K562 (cell line): ENCODE results near the gene DENND2C. TPM values are rescaled to one million over a fixed set of nuclear protein-coding genes. Genes with fewer than 3 reads are reported as not detected.
A peak's percentile ranks its signal among the peaks of the same experiment; 100 is the strongest.

Experiments
- ATAC-seq: fragments of 200-7000 bp; cut with Tn5 transposase; 3 replicates; pipeline ENCODE4 v1.9.1; 2020; ENCODE audit warnings: moderate library complexity
- BruUV-seq: library from RNA; stranded (reverse); fragments of 400-500 nt; replicated peaks from 2 replicates; lab custom pipeline; 2021; lab: Mats Ljungman, UMichigan
- CTCF ChIA-PET: fragments of 300-600 bp; formaldehyde crosslinking; extraction: SDS; loops from one replicate; lab custom pipeline; 2021; ENCODE audit warnings: low intra/inter-chr PET ratio; lab: Yijun Ruan, JAX
- POLR2A ChIA-PET: fragments of 300-600, 350-650 bp; sonication (Branson Sonifier 250); formaldehyde crosslinking; extraction: SDS; loops from one replicate; lab custom pipeline; 2021; ENCODE audit warnings: antibody characterized with exemption, inconsistent platforms; lab: Yijun Ruan, JAX
- DNase-seq, 4 experiments: peaks; one replicate each; pipeline versions ENCODE4 v3.0.0 to v3.0.0-alpha.2; 2011 to 2018; ENCODE audit warnings: low spot score in 3 of 4, mixed read lengths in 3 of 4; ENCODE audit errors: extremely low read depth in 1 of 4
- FAIRE-seq: peaks from 2 replicates; lab custom pipeline; 2011; peaks lifted over from hg19 to GRCh38; lab: Jason Lieb, UNC
- H2AFZ ChIP-seq: 2 replicates; pipeline ENCODE4 v1.6.0; 2011; ENCODE audit warnings: low read depth, low read length, control low read depth, inconsistent platforms
- H3K27ac ChIP-seq: fragments of 200-600 bp; 3 replicates; pipeline ENCODE4 v1.8.0; 2011; ENCODE audit warnings: low read depth, mild to moderate bottlenecking, control low read depth, inconsistent platforms, low read length, moderate library complexity, mixed read lengths; ENCODE audit errors: extremely low read depth
- H3K27me3 ChIP-seq, 2 experiments: fragments of 300-600 bp in 1 of 2; 2 replicates in 1 of 2; 3 replicates in 1 of 2; pipeline versions ENCODE4 v1.6.0 to v1.8.0; 2011; ENCODE audit warnings: inconsistent platforms in 2 of 2, low read length in 2 of 2, mild to moderate bottlenecking in 1 of 2, mixed read lengths in 1 of 2, moderate library complexity in 1 of 2; ENCODE audit not compliant: control insufficient read depth in 2 of 2, insufficient read depth in 2 of 2
- H3K36me3 ChIP-seq: fragments of 300-600 bp; 3 replicates; pipeline ENCODE4 v1.8.0; 2011; ENCODE audit warnings: mild to moderate bottlenecking, low read length, inconsistent platforms; ENCODE audit not compliant: control insufficient read depth, insufficient read depth
- H3K4me1 ChIP-seq, 2 experiments: fragments of 200-600 bp in 1 of 2; replicated peaks in 1 of 2; 2 replicates in 1 of 2; 3 replicates in 1 of 2; pipeline versions ENCODE4 v1.5.1 to v1.8.0; 2011; ENCODE audit warnings: inconsistent platforms in 2 of 2, low read length in 2 of 2, mild to moderate bottlenecking in 1 of 2, mixed read lengths in 1 of 2, moderate library complexity in 1 of 2; ENCODE audit not compliant: control insufficient read depth in 2 of 2, insufficient read depth in 2 of 2
- H3K4me2 ChIP-seq: 2 replicates; pipeline ENCODE4 v1.6.1; 2011; ENCODE audit warnings: low read length, control low read depth, inconsistent platforms, mixed read lengths; ENCODE audit not compliant: insufficient read depth
- H3K4me3 ChIP-seq: fragments of 200-600 bp; sonication (generic), shearing (Covaris generic); 2 replicates; pipeline ENCODE4 v1.5.1; 2016; ENCODE audit warnings: control low read depth, inconsistent platforms
- H3K79me2 ChIP-seq: fragments of 200-600 bp; 3 replicates; pipeline ENCODE4 v1.8.0; 2011; ENCODE audit warnings: low read length, inconsistent platforms; ENCODE audit not compliant: control insufficient read depth, insufficient read depth
- H3K9ac ChIP-seq, 2 experiments: 2 replicates each; pipeline versions ENCODE4 v1.6.0 to v1.6.1; 2011; ENCODE audit warnings: low read depth in 2 of 2, low read length in 2 of 2, control low read depth in 1 of 2, inconsistent platforms in 1 of 2, mild to moderate bottlenecking in 1 of 2, mixed read lengths in 1 of 2; ENCODE audit not compliant: insufficient read depth in 1 of 2
- H3K9me1 ChIP-seq: one replicate; pipeline ENCODE4 v1.6.0; 2011; ENCODE audit warnings: inconsistent platforms, mild to moderate bottlenecking, low read length, moderate library complexity; ENCODE audit not compliant: control insufficient read depth, insufficient read depth
- H3K9me3 ChIP-seq: replicated peaks from 2 replicates; pipeline ENCODE4 v1.5.1; 2011; ENCODE audit warnings: low read depth, low read length, inconsistent platforms; ENCODE audit not compliant: control insufficient read depth, insufficient read depth
- H4K20me1 ChIP-seq: replicated peaks from 2 replicates; pipeline ENCODE4 v1.6.1; 2011; ENCODE audit warnings: low read length, inconsistent platforms, mixed read lengths; ENCODE audit not compliant: control insufficient read depth, insufficient read depth
- MECOM ChIP-seq: fragments of 250-450 bp; sonication (Bioruptor Pico); IDR thresholded peaks from 2 replicates; pipeline ENCODE4 v1.8.0; 2022; ENCODE audit warnings: inconsistent platforms
- NFIC ChIP-seq: fragments of 450-650 bp; IDR thresholded peaks from 2 replicates; pipeline ENCODE4 v1.6.1; 2017; ENCODE audit warnings: mild to moderate bottlenecking, inconsistent platforms
- NFIX ChIP-seq: fragments of 250-450 bp; sonication (Bioruptor Pico); IDR thresholded peaks from 2 replicates; pipeline ENCODE4 v1.4.0; 2020; ENCODE audit warnings: low read depth, mild to moderate bottlenecking, moderate library complexity
- TSC22D4 ChIP-seq: fragments of 450-650 bp; IDR thresholded peaks from 2 replicates; pipeline ENCODE4 v1.6.1; 2016; ENCODE audit warnings: missing genetic modification characterization, missing biosample characterization, control low read depth
- WGBS: fragments of 100-300 bp; shearing (Covaris generic); methylation state at CpG from one replicate; pipeline ENCODE4 v1.1.6; 2016; ENCODE audit warnings: low coverage, mixed read lengths; ENCODE audit not compliant: insufficient coverage; ENCODE audit errors: missing lambda C conversion rate; 5-methylcytosine and 5-hydroxymethylcytosine counted together
- in situ Hi-C: fragments of 300-500 bp; cut with MboI; formaldehyde crosslinking; loops from 4 replicates; pipeline ENCODE4 v1.15.0; 2018; ENCODE audit warnings: inconsistent platforms, mixed read lengths
- intact Hi-C: fragments of 100-400 bp; cut with micrococcal nuclease; formaldehyde crosslinking; loops from 2 replicates; pipeline ENCODE4 v1.14.2; 2022
- polyA plus RNA-seq, 8 experiments: library from polyadenylated mRNA; depleted of rRNA in 4 of 8; stranded (reverse) in 5 of 8; unstranded in 3 of 8; fragments of >200 nt; fragmentation: Nextera tagmentation in 2 of 8; fragmentation: Illumina TruSeq in 1 of 8; extraction: Ambion mirVana in 2 of 8; extraction: Trizol in 1 of 8; gene quantifications; 2 replicates each; pipeline versions ENCODE4 v1.2.1 to v1.2.3, GENCODE V29; 2011 to 2014; ENCODE audit warnings: inconsistent platforms in 1 of 8, missing spikeins in 1 of 8
- total RNA-seq, 7 experiments: library from RNA; depleted of rRNA in 6 of 7; stranded (reverse); fragments of >200 nt in 6 of 7; fragmentation: Illumina TruSeq in 2 of 7; extraction: Trizol in 2 of 7; gene quantifications; 2 replicates each; pipeline versions ENCODE4 v1.2.1 to v1.2.3, GENCODE V29; 2011 to 2021; ENCODE audit warnings: low replicate concordance in 1 of 7

Gene DENND2C
- total and polyA plus RNA-seq, 9 of the 15 experiments (the other 6 are each of a cell fraction or from before 2014, with no cell fraction given): 0.03 to 0.25 (median 0.14) TPM

DNA sequence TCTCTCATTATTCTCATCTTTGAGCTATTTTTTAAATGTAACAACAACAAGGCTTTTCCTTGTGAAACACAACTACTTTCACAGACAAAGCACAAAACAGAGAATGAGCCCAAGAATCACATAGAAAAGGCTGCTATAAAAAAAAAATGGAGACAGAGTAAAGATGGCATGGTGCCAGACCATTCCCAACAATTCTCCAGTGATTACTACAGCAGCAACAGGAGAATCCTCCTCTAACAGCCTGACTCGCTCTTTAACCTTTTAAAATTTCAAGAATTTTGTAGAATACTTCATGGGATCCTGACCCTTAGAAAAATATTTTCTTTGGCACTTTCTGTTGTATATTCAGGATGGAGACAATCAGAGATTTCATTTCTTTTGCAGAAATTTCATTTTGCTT is 84.6 kb downstream of the DENND2C start:
- POLR2A ChIA-PET: no interaction called here
- FAIRE-seq (no peak), ATAC-seq (no peak), DNase-seq (no peak)
- H2AFZ ChIP-seq: no peak overlapping the region
- H3K4me3 ChIP-seq: no peak overlapping the region
- in situ Hi-C loops (no loop called here), intact Hi-C loops (no loop called here)
- 0 out of 5 replicates have a peak, but pooled peaks cover 0 to 3% of the 10 kb centered on the region in 2 experiments for H3K27me3 ChIP-seq
- H3K9me3 ChIP-seq: peaks cover 2% of the 10 kb centered on the region; the same call in 1 of the 2 replicates
- 21% methylated on average over 1 of the region's 1 CpG for WGBS
- no peak overlapping the region for H3K27ac ChIP-seq
- peaks cover 12% of the 10 kb centered on the region for H3K79me2 ChIP-seq
- H3K36me3 ChIP-seq: peaks cover 1% of the 10 kb centered on the region; the same call in 2 of the 3 replicates
- CTCF ChIA-PET: no interaction called here
- H3K9ac ChIP-seq: no peak overlapping the region
- TF ChIP-seq TSC22D4 (no peak), NFIX (CRISPR knock-in tag) (peak; percentile 46; the same call in 1 of the 2 replicates), MECOM (CRISPR knock-in tag) (no peak), NFIC (peak; percentile 87)
- no peaks in the 10 kb centered on the region for H3K9me1 ChIP-seq
- BruUV-seq: no TSS peak
- no peaks in the 10 kb centered on the region for H4K20me1 ChIP-seq
- no peak overlapping the region for H3K4me2 ChIP-seq
- peaks cover 3 to 4% of the 10 kb centered on the region in 2 experiments; a peak in 2 of 5 replicates for H3K4me1 ChIP-seq
